B cell (primary cell): Measurements from ENCODE around the gene MLEC.

Experiments used
- CTCF ChIP-seq: fragments of 200-600 bp; IDR thresholded peaks from one replicate; pipeline ENCODE4 v1.8.0; 2022; ENCODE audit warnings: antibody characterized with exemption, mild to moderate bottlenecking
- EZH2 ChIP-seq: IDR thresholded peaks from 2 replicates; pipeline ENCODE4 v1.6.1; 2012; ENCODE audit warnings: borderline replicate concordance, low read depth, mild to moderate bottlenecking, moderate library complexity, low read length; ENCODE audit not compliant: insufficient read depth, poor library complexity, severe bottlenecking

GRCh38 chr12:120642121-120642520 is 44.8 kb upstream of the MLEC start:
- TF ChIP-seq CTCF (no peak), EZH2 (no peak)
